Vagina (tissue), 2 donors: ENCODE measurements around the gene GYG1. TPM values are rescaled to one million over a fixed set of nuclear protein-coding genes. Genes with fewer than 3 reads are reported as not detected.

ENCODE experiments used
- DNase-seq, 2 donors: peaks; one replicate each; pipeline ENCODE4 v3.0.0-alpha.2; 2017; ENCODE audit errors: extremely low spot score in 2 of 2
- H3K27ac ChIP-seq: fragments of 200-600 bp; sonication (generic); one replicate; pipeline ENCODE4 v1.5.1; 2019
- H3K27me3 ChIP-seq: fragments of 200-600 bp; sonication (generic); one replicate; pipeline ENCODE4 v1.5.1; 2019
- H3K36me3 ChIP-seq, 2 donors: fragments of 200-600 bp; sonication (generic); one replicate each; pipeline ENCODE4 v1.5.1; 2017 to 2019
- H3K4me1 ChIP-seq: fragments of 200-600 bp; sonication (generic); one replicate; pipeline ENCODE4 v1.5.1; 2019
- H3K4me3 ChIP-seq, 2 donors: fragments of 200-600 bp; sonication (generic); 1 replicate in 1 of 2; 2 replicates in 1 of 2; pipeline ENCODE4 v1.5.1; 2016 to 2019
- H3K9me3 ChIP-seq: fragments of 200-600 bp; sonication (generic); one replicate; pipeline ENCODE4 v1.5.1; 2019
- CTCF ChIP-seq, 3 experiments: fragments of 450-650 bp in 2 of 3; fragments of 200-600 bp in 1 of 3; sonication (generic) in 1 of 3; IDR thresholded peaks; one replicate each; pipeline ENCODE4 v1.5.1; 2017 to 2019; ENCODE audit warnings: antibody characterized with exemption in 3 of 3, mild to moderate bottlenecking in 2 of 3, moderate library complexity in 2 of 3
- POLR2A ChIP-seq, 2 donors: fragments of 450-650 bp; IDR thresholded peaks; one replicate each; pipeline ENCODE4 v1.6.1; 2017; ENCODE audit warnings: antibody characterized with exemption in 2 of 2, mild to moderate bottlenecking in 2 of 2, moderate library complexity in 2 of 2
- POLR2AphosphoS5 ChIP-seq, 2 donors: sonication (generic); formaldehyde crosslinking; IDR thresholded peaks; one replicate each; pipeline ENCODE4 v1.9.0; 2017; ENCODE audit warnings: antibody characterized with exemption in 2 of 2, mild to moderate bottlenecking in 2 of 2, low read depth in 1 of 2; ENCODE audit not compliant: insufficient read depth in 1 of 2
- intact Hi-C: fragments of 100-400 bp; cut with DNase I; formaldehyde crosslinking; loops from one replicate; pipeline ENCODE4 v1.15.1; 2023
- total RNA-seq: library from RNA; depleted of rRNA; stranded (reverse); fragments of >200 nt; gene quantifications from one replicate; pipeline ENCODE4 v1.2.3, GENCODE V29; 2016

GYG1 gene
- total RNA-seq: 45.9 TPM

- intact Hi-C loops: no loop called here
- H3K27ac ChIP-seq: peak within 1 kb of the TSS; percentile 96
- peak within 1 kb of the TSS; percentile 76 to 98 for H3K4me3 ChIP-seq
- DNase-seq: no peak
- no peaks in the 10 kb centered on the region for H3K9me3 ChIP-seq
- TF ChIP-seq CTCF (IDR thresholded peaks at IDR 0.05): peak in 1 of 3 experiments; percentile 11
- TF ChIP-seq POLR2A (IDR thresholded peaks at IDR 0.05): peak in 1 of 2 donors; percentile 68
- peak in 1 of 2 donors; percentile 50 for TF ChIP-seq POLR2AphosphoS5 (IDR thresholded peaks at IDR 0.05; ENCODE audit: insufficient read depth in 1 of 2, low read depth in 1 of 2)
- H3K4me1 ChIP-seq: peaks cover 19% of the 10 kb centered on the region
- H3K36me3 ChIP-seq: peaks cover 0 to 15% of the 10 kb centered on the region in 2 donors
- no peaks in the 10 kb centered on the region for H3K27me3 ChIP-seq
These were observed at the start of gene GYG1 for GRCh38 chr3:148991219-148992026. Gene GYG1 (plus strand): TSS chr3:148991540. CDS start chr3:148991641, 101 bp downstream.

GRCh38 chr3:148943506-148944205, 47.7 kb upstream of the GYG1 start:
- DNase-seq: no peak
- TF ChIP-seq POLR2AphosphoS5 (IDR thresholded peaks at IDR 0.05; ENCODE audit: insufficient read depth in 1 of 2, low read depth in 1 of 2): peak in 1 of 2 donors; percentile 60
- TF ChIP-seq CTCF (IDR thresholded peaks at IDR 0.05): peak; percentile 19 to 61 (median 58)
- no peak for TF ChIP-seq POLR2A (IDR thresholded peaks at IDR 0.05)
- intact Hi-C loops: loop anchor here (5.0 to 10.0 kb wide), 2 partner anchors 79 to 561 kb away; partner anchors contain the start of gene CPA3
- H3K4me1 ChIP-seq: no peaks in the 10 kb centered on the region
- no peak overlapping the region for H3K27ac ChIP-seq
- H3K36me3 ChIP-seq: no peaks in the 10 kb centered on the region
- no peak overlapping the region for H3K4me3 ChIP-seq
- H3K27me3 ChIP-seq: no peaks in the 10 kb centered on the region
- no peaks in the 10 kb centered on the region for H3K9me3 ChIP-seq

GRCh38 chr3:148945116-148945515, 46.2 kb upstream of the GYG1 start:
- Histone ChIP-seq H3K36me3 (no peaks in the 10 kb centered on the region), H3K4me1 (no peaks in the 10 kb centered on the region), H3K27me3 (no peaks in the 10 kb centered on the region), H3K27ac (no peak overlapping the region), H3K4me3 (no peak overlapping the region), H3K9me3 (no peaks in the 10 kb centered on the region)
- DNase-seq: no peak
- intact Hi-C loops: loop anchor here (10.0 kb wide), 1 partner anchor 80 kb away; the partner anchor contains the start of gene CPA3
- TF ChIP-seq POLR2A (IDR thresholded peaks at IDR 0.05) (no peak), CTCF (IDR thresholded peaks at IDR 0.05) (no peak), POLR2AphosphoS5 (IDR thresholded peaks at IDR 0.05; ENCODE audit: insufficient read depth in 1 of 2, low read depth in 1 of 2) (no peak)

- no peak for DNase-seq
- H3K27me3 ChIP-seq: no peaks in the 10 kb centered on the region
- H3K4me1 ChIP-seq: no peaks in the 10 kb centered on the region
- intact Hi-C loops: loop anchor here (10.0 kb wide), 1 partner anchor 84 kb away; the partner anchor contains the start of gene CPA3
- H3K27ac ChIP-seq: no peak overlapping the region
- H3K4me3 ChIP-seq: no peak overlapping the region
- H3K36me3 ChIP-seq: no peaks in the 10 kb centered on the region
- TF ChIP-seq POLR2A (IDR thresholded peaks at IDR 0.05) (no peak), CTCF (IDR thresholded peaks at IDR 0.05) (no peak), POLR2AphosphoS5 (IDR thresholded peaks at IDR 0.05; ENCODE audit: insufficient read depth in 1 of 2, low read depth in 1 of 2) (no peak)
- no peaks in the 10 kb centered on the region for H3K9me3 ChIP-seq
These were observed 42.3 kb upstream of the GYG1 start for GRCh38 chr3:148948913-148949657.
